Body of pancreas (tissue), 4 donors: Measurements from ENCODE around the gene KIAA2012. TPM values are rescaled to one million over a fixed set of nuclear protein-coding genes. Genes with fewer than 3 reads are reported as not detected.

Experiments
- ATAC-seq: fragments of 150-250 bp; one replicate; pipeline ENCODE4 v1.9.1; 2016
- DNase-seq, 4 donors: peaks; one replicate each; pipeline ENCODE4 v3.0.0-alpha.2; 2019
- H3K27ac ChIP-seq, 4 donors: fragments of 200-600 bp; sonication (generic); 1 replicate in 3 of 4; 2 replicates in 1 of 4; pipeline versions ENCODE4 v1.5.1 to v1.6.1; 2016 to 2019; ENCODE audit warnings: mild to moderate bottlenecking in 1 of 4, mixed read lengths in 1 of 4, moderate library complexity in 1 of 4
- H3K27me3 ChIP-seq, 2 donors: fragments of 200-600 bp; sonication (generic); one replicate each; pipeline ENCODE4 v1.6.0; 2016; ENCODE audit warnings: mild to moderate bottlenecking in 1 of 2
- H3K36me3 ChIP-seq, 2 donors: fragments of 200-600 bp; sonication (generic); replicated peaks in 1 of 2; 2 replicates each; pipeline ENCODE4 v1.5.1; 2016; ENCODE audit warnings: low read depth in 2 of 2; ENCODE audit not compliant: insufficient read depth in 1 of 2
- H3K4me1 ChIP-seq: fragments of 200-600 bp; sonication (generic); one replicate; pipeline ENCODE4 v1.6.0; 2016
- H3K4me3 ChIP-seq, 2 donors: fragments of 200-600 bp; sonication (generic); 1 replicate in 1 of 2; 2 replicates in 1 of 2; pipeline ENCODE4 v1.5.1; 2016 to 2019
- H3K9me3 ChIP-seq, 3 donors: fragments of 200-600 bp; sonication (generic); 1 replicate in 2 of 3; 2 replicates in 1 of 3; pipeline ENCODE4 v1.5.1; 2016
- POLR2A ChIP-seq, 3 donors: fragments of 450-650 bp; IDR thresholded peaks; one replicate each; pipeline ENCODE4 v1.6.1; 2016; ENCODE audit warnings: antibody characterized with exemption in 3 of 3, mild to moderate bottlenecking in 2 of 3
- WGBS, 2 donors: methylation state at CpG; one replicate each; pipeline ENCODE4 v1.1.5; 2017; 5-methylcytosine and 5-hydroxymethylcytosine counted together
- intact Hi-C: fragments of 100-400 bp; cut with DNase I; formaldehyde crosslinking; loops from one replicate; pipeline ENCODE4 v1.15.1; 2023
- total RNA-seq, 2 donors: library from RNA; depleted of rRNA; stranded (reverse); fragments of >200 nt; gene quantifications; one replicate each; pipeline ENCODE4 v1.1.0, GENCODE V29; 2016
- TF ChIP-seq, protein P1 (sequence below), 7 experiments: fragments of 450-650 bp in 4 of 7; fragments of 200-600 bp in 3 of 7; sonication (generic) in 3 of 7; IDR thresholded peaks; one replicate each; pipeline ENCODE4 v1.5.1; 2016 to 2019; ENCODE audit warnings: antibody characterized with exemption in 7 of 7

The KIAA2012 gene
- total RNA-seq, 2 donors from 2014 or later = not detected

DNA sequence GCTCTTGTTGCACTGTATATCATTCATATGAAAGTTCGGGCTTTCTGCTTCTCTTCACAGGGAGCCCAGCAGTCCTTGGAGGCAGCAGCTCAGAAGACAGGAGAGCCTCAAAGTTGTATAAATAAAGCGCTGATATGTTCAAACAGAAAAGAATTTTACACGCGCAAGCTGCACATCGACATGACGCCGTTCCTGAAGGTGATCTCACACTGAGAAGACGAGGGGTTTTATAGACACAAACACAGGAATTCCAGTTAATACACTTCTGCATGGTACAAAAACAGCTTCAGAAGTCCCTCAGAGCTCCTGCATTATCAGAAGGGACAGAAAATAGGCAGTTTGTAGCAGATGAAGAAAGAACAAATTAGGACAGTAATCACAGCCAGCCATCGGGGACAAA is 81.6 kb downstream of the KIAA2012 start:
- no peaks in the 10 kb centered on the region for H3K4me1 ChIP-seq
- WGBS, 2 donors = 29 to 35% methylated on average over 9 of the region's 9 CpGs
- H3K27me3 ChIP-seq = no peaks in the 10 kb centered on the region
- intact Hi-C loops = no loop called here
- no peak for TF ChIP-seq POLR2A (IDR thresholded peaks at IDR 0.05)
- TF ChIP-seq, protein P1, sequence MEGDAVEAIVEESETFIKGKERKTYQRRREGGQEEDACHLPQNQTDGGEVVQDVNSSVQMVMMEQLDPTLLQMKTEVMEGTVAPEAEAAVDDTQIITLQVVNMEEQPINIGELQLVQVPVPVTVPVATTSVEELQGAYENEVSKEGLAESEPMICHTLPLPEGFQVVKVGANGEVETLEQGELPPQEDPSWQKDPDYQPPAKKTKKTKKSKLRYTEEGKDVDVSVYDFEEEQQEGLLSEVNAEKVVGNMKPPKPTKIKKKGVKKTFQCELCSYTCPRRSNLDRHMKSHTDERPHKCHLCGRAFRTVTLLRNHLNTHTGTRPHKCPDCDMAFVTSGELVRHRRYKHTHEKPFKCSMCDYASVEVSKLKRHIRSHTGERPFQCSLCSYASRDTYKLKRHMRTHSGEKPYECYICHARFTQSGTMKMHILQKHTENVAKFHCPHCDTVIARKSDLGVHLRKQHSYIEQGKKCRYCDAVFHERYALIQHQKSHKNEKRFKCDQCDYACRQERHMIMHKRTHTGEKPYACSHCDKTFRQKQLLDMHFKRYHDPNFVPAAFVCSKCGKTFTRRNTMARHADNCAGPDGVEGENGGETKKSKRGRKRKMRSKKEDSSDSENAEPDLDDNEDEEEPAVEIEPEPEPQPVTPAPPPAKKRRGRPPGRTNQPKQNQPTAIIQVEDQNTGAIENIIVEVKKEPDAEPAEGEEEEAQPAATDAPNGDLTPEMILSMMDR (IDR thresholded peaks at IDR 0.05) = no peak
- ATAC-seq (no peak), DNase-seq (no peak)
- no peak overlapping the region for H3K4me3 ChIP-seq
- H3K36me3 ChIP-seq = no peaks in the 10 kb centered on the region
- H3K27ac ChIP-seq = no peak overlapping the region
- no peaks in the 10 kb centered on the region for H3K9me3 ChIP-seq

DNA sequence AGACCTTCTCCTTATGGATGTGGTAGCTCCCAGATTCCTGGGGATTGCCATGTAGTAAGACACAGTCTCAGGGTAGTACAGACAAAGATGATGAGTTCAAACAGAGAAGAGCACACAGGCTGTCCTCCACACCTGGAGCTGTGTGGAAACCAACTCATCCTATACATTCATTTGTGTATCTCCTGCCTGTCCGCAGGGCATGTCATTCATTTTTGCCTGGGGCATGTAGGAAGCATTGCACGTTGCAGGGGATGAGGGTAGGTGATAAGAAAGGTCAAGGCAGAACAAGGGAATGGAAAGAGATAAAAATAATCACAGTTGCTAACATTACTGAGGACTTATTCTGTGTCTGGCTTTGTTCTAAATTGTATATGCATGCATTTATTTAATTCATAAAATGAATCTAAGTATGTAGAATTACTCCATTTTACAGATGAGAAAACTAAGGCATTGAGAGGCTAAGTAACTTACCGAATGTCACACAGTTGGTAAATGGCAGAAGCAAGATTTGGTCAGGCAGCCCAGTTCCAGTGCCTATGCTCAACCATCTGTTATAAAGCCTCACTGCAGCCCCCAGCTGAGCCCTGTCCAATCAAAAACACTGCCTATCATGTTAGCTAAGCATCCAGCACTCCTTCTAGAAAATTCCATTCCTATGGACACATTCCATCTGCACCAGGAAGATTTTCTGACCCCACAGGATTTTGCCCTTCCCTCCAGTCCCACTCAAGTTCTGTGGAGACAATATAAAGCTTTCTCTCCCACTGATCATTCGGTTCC is 84.3 kb downstream of the KIAA2012 start:
- no peak for DNase-seq
- Histone ChIP-seq H3K36me3 (no peaks in the 10 kb centered on the region), H3K27me3 (no peaks in the 10 kb centered on the region), H3K4me3 (no peak overlapping the region), H3K4me1 (no peaks in the 10 kb centered on the region), H3K27ac (no peak overlapping the region), H3K9me3 (no peaks in the 10 kb centered on the region)
- no peak for ATAC-seq
- no peak for TF ChIP-seq POLR2A (IDR thresholded peaks at IDR 0.05)
- TF ChIP-seq, protein P1 (IDR thresholded peaks at IDR 0.05) = no peak
- WGBS, 2 donors = 50 to 52% methylated on average over 4 of the region's 4 CpGs
- intact Hi-C loops = no loop called here

- DNase-seq (no peak), ATAC-seq (no peak)
Observed at GRCh38 chr2:202158796-202159195, 85.7 kb downstream of the KIAA2012 start.

GRCh38 chr2:202161151-202161835 is 88.2 kb downstream of the KIAA2012 start:
- Histone ChIP-seq H3K27ac (no peak overlapping the region), H3K4me3 (no peak overlapping the region), H3K27me3 (no peaks in the 10 kb centered on the region), H3K36me3 (no peaks in the 10 kb centered on the region), H3K4me1 (no peaks in the 10 kb centered on the region), H3K9me3 (no peaks in the 10 kb centered on the region)
- 64 to 75% methylated on average over 8 of the region's 8 CpGs for WGBS, 2 donors
- TF ChIP-seq, protein P1 (IDR thresholded peaks at IDR 0.05) = no peak
- TF ChIP-seq POLR2A (IDR thresholded peaks at IDR 0.05) = no peak
- DNase-seq (no peak), ATAC-seq (no peak)
- intact Hi-C loops = no loop called here

More at GRCh38 chr2:202158796-202159195, 85.7 kb downstream of the KIAA2012 start:
- Histone ChIP-seq H3K27me3 (no peaks in the 10 kb centered on the region), H3K36me3 (no peaks in the 10 kb centered on the region), H3K27ac (no peak overlapping the region), H3K9me3 (no peaks in the 10 kb centered on the region), H3K4me1 (no peaks in the 10 kb centered on the region), H3K4me3 (no peak overlapping the region)
- TF ChIP-seq POLR2A (IDR thresholded peaks at IDR 0.05) = no peak
- TF ChIP-seq, protein P1 (IDR thresholded peaks at IDR 0.05) = no peak
- intact Hi-C loops = no loop called here
- WGBS, 2 donors = 41 to 55% methylated on average over 5 of the region's 5 CpGs
